Gastroesophageal sphincter (tissue), 4 donors: Measurements from ENCODE around the gene DZIP1. TPM values are rescaled to one million over a fixed set of nuclear protein-coding genes. Genes with fewer than 3 reads are reported as not detected.

Experiments
- ATAC-seq: fragments of 150-250 bp; one replicate; pipeline ENCODE4 v1.9.1; 2016; ENCODE audit warnings: mild to moderate bottlenecking, moderate library complexity
- H3K27ac ChIP-seq, 4 donors: fragments of 200-600 bp; sonication (generic) in 3 of 4; 1 replicate in 3 of 4; 2 replicates in 1 of 4; pipeline ENCODE4 v1.5.1; 2016 to 2019
- H3K27me3 ChIP-seq: fragments of 200-600 bp; sonication (generic); one replicate; pipeline ENCODE4 v1.5.1; 2019
- H3K36me3 ChIP-seq, 2 donors: fragments of 200-600 bp; sonication (generic); one replicate each; pipeline ENCODE4 v1.5.1; 2019; ENCODE audit warnings: control low read depth in 1 of 2
- H3K4me1 ChIP-seq, 3 donors: fragments of 200-600 bp; sonication (generic); 1 replicate in 2 of 3; 2 replicates in 1 of 3; pipeline ENCODE4 v1.5.1; 2016 to 2019; ENCODE audit warnings: control low read depth in 2 of 3
- H3K4me3 ChIP-seq, 2 donors: fragments of 200-600 bp; sonication (generic); one replicate each; pipeline ENCODE4 v1.5.1; 2019; ENCODE audit warnings: mild to moderate bottlenecking in 1 of 2, moderate library complexity in 1 of 2
- H3K9me3 ChIP-seq, 3 donors: fragments of 200-600 bp; sonication (generic); one replicate each; pipeline ENCODE4 v1.5.1; 2017 to 2019; ENCODE audit warnings: control low read depth in 2 of 3
- CTCF ChIP-seq, 4 experiments: fragments of 200-600 bp in 2 of 4; fragments of 450-650 bp in 2 of 4; sonication (generic) in 1 of 4; IDR thresholded peaks; one replicate each; pipeline ENCODE4 v1.5.1; 2017 to 2019; ENCODE audit warnings: antibody characterized with exemption in 4 of 4, mild to moderate bottlenecking in 2 of 4, moderate library complexity in 2 of 4
- EP300 ChIP-seq: sonication (generic); formaldehyde crosslinking; IDR thresholded peaks from one replicate; pipeline ENCODE4 v1.6.1; 2017; ENCODE audit warnings: antibody characterized with exemption, mild to moderate bottlenecking
- POLR2A ChIP-seq, 2 donors: fragments of 450-650 bp; IDR thresholded peaks; one replicate each; pipeline ENCODE4 v1.6.1; 2017; ENCODE audit warnings: antibody characterized with exemption in 2 of 2, mild to moderate bottlenecking in 2 of 2, moderate library complexity in 1 of 2
- POLR2AphosphoS5 ChIP-seq: sonication (generic); formaldehyde crosslinking; IDR thresholded peaks from one replicate; pipeline ENCODE4 v1.6.1; 2017; ENCODE audit warnings: antibody characterized with exemption
- WGBS, 2 donors: methylation state at CpG; one replicate each; pipeline ENCODE4 v1.1.5; 2018; ENCODE audit warnings: low coverage in 1 of 2; 5-methylcytosine and 5-hydroxymethylcytosine counted together
- total RNA-seq, 4 donors: library from RNA; depleted of rRNA; stranded (reverse); fragments of >200 nt; gene quantifications; one replicate each; pipeline ENCODE4 v1.1.0, GENCODE V29; 2016

The DZIP1 gene
- total RNA-seq, 4 donors from 2014 or later = 17.7 to 39.1 (median 28.6) TPM

DNA sequence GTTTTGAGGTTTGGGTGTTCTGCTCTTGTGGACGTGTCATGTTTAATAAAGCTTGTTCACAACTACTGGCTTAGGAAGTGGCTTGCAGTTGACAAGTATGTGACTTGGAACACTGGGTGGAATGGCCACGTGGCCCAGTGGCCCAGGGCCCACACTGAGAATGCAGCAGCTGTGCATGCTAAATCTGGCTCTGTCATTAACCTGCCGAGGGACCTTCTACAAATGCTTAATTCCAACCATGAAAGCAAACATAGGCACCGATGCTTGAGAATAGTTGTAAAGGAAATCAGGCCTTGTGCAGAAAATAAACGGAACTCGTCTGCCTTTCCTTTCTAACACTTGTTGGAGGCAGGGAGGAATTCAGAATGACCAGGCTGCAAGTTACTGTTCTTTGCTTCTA is 103.6 kb downstream of the DZIP1 start:
- Histone ChIP-seq H3K4me1 (no peaks in the 10 kb centered on the region), H3K4me3 (no peak overlapping the region), H3K27me3 (peaks cover 13% of the 10 kb centered on the region), H3K27ac (no peak overlapping the region), H3K36me3 (no peaks in the 10 kb centered on the region), H3K9me3 (no peaks in the 10 kb centered on the region)
- no peak for TF ChIP-seq POLR2A (IDR thresholded peaks at IDR 0.05)
- no peak for TF ChIP-seq EP300
- TF ChIP-seq POLR2AphosphoS5 = no peak
- TF ChIP-seq CTCF (IDR thresholded peaks at IDR 0.05) = no peak
- no peak for ATAC-seq
- WGBS, 2 donors = 24 to 33% methylated on average over 1 to 6 of the region's 6 CpGs

DNA sequence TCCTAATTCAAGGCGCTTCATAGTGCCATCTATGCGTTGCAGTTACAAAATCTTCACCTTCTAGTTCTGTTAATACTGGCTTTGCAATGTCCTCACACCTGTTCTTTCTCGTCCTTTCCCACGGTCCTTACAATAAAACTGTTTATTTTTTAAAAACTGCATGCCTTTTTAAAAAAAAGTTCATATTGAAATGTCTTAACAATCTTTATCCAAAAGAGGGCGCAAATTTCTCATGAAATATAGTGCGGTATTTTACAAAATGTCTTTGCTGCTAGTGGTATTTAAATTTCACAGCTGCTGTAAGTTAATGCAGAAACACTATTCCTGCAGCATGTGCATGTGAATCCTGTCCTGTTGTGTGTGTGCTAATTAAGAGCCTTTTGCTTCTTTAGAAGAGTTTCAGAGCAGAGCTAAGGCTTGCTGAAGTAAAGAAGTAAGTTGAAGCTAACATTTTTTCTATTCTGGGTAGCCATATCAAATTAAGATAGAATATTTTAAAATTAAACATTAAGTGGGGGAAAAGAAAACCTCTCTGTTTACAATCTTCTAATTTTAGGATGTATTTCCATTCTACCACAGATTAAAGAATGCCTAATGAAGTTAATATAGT is 107.8 kb downstream of the DZIP1 start:
- H3K36me3 ChIP-seq = no peaks in the 10 kb centered on the region
- no peak for ATAC-seq
- H3K4me3 ChIP-seq = no peak overlapping the region
- H3K4me1 ChIP-seq = no peaks in the 10 kb centered on the region
- H3K27ac ChIP-seq = no peak overlapping the region
- 13 to 16% methylated on average over 6 of the region's 6 CpGs for WGBS, 2 donors
- TF ChIP-seq CTCF (IDR thresholded peaks at IDR 0.05) = peak in 3 of 4 experiments; percentile 8 to 29 (median 18)
- TF ChIP-seq EP300 = no peak
- H3K27me3 ChIP-seq = peaks cover 11% of the 10 kb centered on the region
- H3K9me3 ChIP-seq = no peaks in the 10 kb centered on the region

- no peak overlapping the region for H3K4me3 ChIP-seq
- ATAC-seq = no peak
- H3K27ac ChIP-seq = no peak overlapping the region
- WGBS, 2 donors = 82 to 89% methylated on average over 3 of the region's 3 CpGs
- H3K27me3 ChIP-seq = peaks cover 11% of the 10 kb centered on the region
- no peaks in the 10 kb centered on the region for H3K36me3 ChIP-seq
- TF ChIP-seq POLR2AphosphoS5 = no peak
- TF ChIP-seq EP300 = no peak
- no peak for TF ChIP-seq CTCF (IDR thresholded peaks at IDR 0.05)
- TF ChIP-seq POLR2A (IDR thresholded peaks at IDR 0.05) = no peak
- H3K9me3 ChIP-seq = no peaks in the 10 kb centered on the region
- no peaks in the 10 kb centered on the region for H3K4me1 ChIP-seq
Measured at GRCh38 chr13:95535243-95535642, 109.3 kb downstream of the DZIP1 start.

DNA sequence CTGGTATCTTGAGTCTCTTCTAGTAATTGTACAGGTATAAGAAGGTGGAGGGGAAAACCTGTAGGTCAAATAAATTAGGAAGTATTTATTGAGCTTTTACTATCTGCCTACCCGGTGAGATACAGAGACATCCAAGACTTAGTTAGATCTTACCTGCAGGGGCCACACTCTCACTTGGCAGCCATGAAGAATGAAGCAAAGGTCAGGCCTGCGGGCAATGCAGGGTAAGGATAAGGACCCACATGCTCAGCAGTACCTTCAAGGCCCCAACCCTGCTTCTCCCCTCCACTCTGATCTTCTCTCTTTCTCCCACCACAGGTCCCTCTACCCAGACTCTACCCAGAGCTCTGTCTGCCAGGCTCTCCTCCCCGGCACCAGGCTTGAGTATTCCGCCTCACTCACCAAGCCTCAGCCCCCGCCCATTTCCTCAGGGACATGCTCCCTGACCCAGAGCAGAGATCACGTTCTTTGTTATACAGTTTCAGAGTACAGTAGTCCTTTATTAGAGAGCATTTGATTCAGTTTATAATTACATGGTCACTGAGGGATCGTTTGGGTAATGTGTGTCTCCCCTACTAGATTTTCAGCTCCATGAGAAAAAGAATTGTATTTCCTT is 110.9 kb downstream of the DZIP1 start:
- peaks cover 11% of the 10 kb centered on the region for H3K27me3 ChIP-seq
- H3K4me3 ChIP-seq = no peak overlapping the region
- no peaks in the 10 kb centered on the region for H3K9me3 ChIP-seq
- TF ChIP-seq POLR2AphosphoS5 = no peak
- no peak for TF ChIP-seq EP300
- no peak for TF ChIP-seq POLR2A (IDR thresholded peaks at IDR 0.05)
- TF ChIP-seq CTCF (IDR thresholded peaks at IDR 0.05) = no peak
- no peak overlapping the region for H3K27ac ChIP-seq
- 59 to 70% methylated on average over 3 to 7 of the region's 7 CpGs for whole genome bisulfite sequencing, 2 donors
- no peaks in the 10 kb centered on the region for H3K4me1 ChIP-seq
- no peak for ATAC-seq
- H3K36me3 ChIP-seq = no peaks in the 10 kb centered on the region

DNA sequence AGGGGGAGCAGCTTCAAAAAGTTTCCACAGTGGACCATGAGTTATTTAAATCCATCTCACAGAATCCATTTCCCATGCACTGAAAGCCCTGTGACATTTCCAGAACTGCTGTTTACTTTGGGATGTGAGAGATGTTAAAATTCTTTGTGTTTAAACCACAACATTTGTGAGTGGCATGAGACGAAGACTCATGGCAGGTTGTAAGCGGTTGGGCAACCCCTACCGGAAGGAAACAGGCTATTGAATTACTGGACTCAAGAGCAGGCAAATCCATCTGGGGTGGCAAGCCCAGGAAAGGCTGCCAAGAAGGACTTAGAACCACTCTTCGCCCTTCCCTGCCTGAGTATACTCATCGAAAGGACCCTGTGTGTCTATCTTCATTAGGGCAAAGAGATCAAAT is 114.3 kb downstream of the DZIP1 start:
- WGBS, 2 donors = 25 to 40% methylated on average over 4 to 5 of the region's 5 CpGs
- H3K9me3 ChIP-seq = no peaks in the 10 kb centered on the region
- H3K27ac ChIP-seq = no peak overlapping the region
- H3K36me3 ChIP-seq = no peaks in the 10 kb centered on the region
- H3K4me1 ChIP-seq = no peaks in the 10 kb centered on the region
- TF ChIP-seq POLR2AphosphoS5 (no peak), CTCF (IDR thresholded peaks at IDR 0.05) (no peak), EP300 (no peak), POLR2A (IDR thresholded peaks at IDR 0.05) (no peak)
- no peak for ATAC-seq
- peaks cover 11% of the 10 kb centered on the region for H3K27me3 ChIP-seq
- no peak overlapping the region for H3K4me3 ChIP-seq
